Colonic mucosa (tissue), 4 donors: ENCODE data around the gene RLN3. TPM values are rescaled to one million over a fixed set of nuclear protein-coding genes. Genes with fewer than 3 reads are reported as not detected.

Source experiments
- DNase-seq: peaks from one replicate; pipeline ENCODE4 v3.0.0-alpha.2; 2020
- H3K27ac ChIP-seq: fragments of 200-600 bp; one replicate; pipeline ENCODE4 v1.8.0; 2021
- H3K27me3 ChIP-seq: fragments of 200-600 bp; one replicate; pipeline ENCODE4 v1.8.0; 2021
- H3K36me3 ChIP-seq: fragments of 200-600 bp; one replicate; pipeline ENCODE4 v1.8.0; 2021
- H3K4me1 ChIP-seq: fragments of 200-600 bp; one replicate; pipeline ENCODE4 v1.8.0; 2021; ENCODE audit warnings: mild to moderate bottlenecking
- H3K4me3 ChIP-seq: fragments of 200-600 bp; one replicate; pipeline ENCODE4 v1.8.0; 2021
- H3K9ac ChIP-seq, 2 donors: one replicate each; pipeline ENCODE4 v1.7.0; 2013; ENCODE audit warnings: control low read depth in 2 of 2, low read depth in 2 of 2, low read length in 2 of 2
- H3K9me3 ChIP-seq: fragments of 200-600 bp; one replicate; pipeline ENCODE4 v1.8.0; 2021
- CTCF ChIP-seq: fragments of 200-600 bp; IDR thresholded peaks from one replicate; pipeline ENCODE4 v1.8.0; 2022; ENCODE audit warnings: antibody characterized with exemption, mild to moderate bottlenecking
- intact Hi-C: fragments of 100-400 bp; cut with DNase I; formaldehyde crosslinking; loops from one replicate; pipeline ENCODE4 v1.14.1; 2022
- total RNA-seq, 2 donors: library from RNA; stranded (reverse); fragmentation: NEBNext Ultra II Directional in 1 of 2; extraction: Animal tissue kit (Norgen Biotek cat#: 25700) in 1 of 2; gene quantifications; one replicate each; pipeline ENCODE4 v1.2.1, GENCODE V29; 2021
- donor health status: healthy.
- donor health status: DM: no; HTN: no; CAD: no.
- donor health status: DM: no; HTN: no; CAD: no.

Gene RLN3
- total RNA-seq, 2 donors from 2014 or later: not detected

GRCh38 chr19:14059652-14060155 is 31.8 kb downstream of the RLN3 start:
- no peak overlapping the region for H3K4me3 ChIP-seq
- no peak overlapping the region for H3K27ac ChIP-seq
- DNase-seq: no peak
- no peak overlapping the region for H3K9ac ChIP-seq
- intact Hi-C loops: no loop called here
- no peaks in the 10 kb centered on the region for H3K9me3 ChIP-seq
- peaks cover 3% of the 10 kb centered on the region for H3K4me1 ChIP-seq
- peaks cover 4% of the 10 kb centered on the region for H3K27me3 ChIP-seq
- no peak for TF ChIP-seq CTCF
- H3K36me3 ChIP-seq: no peaks in the 10 kb centered on the region

- H3K9me3 ChIP-seq: no peaks in the 10 kb centered on the region
- DNase-seq: no peak
- H3K27ac ChIP-seq: no peak overlapping the region
- peaks cover 3% of the 10 kb centered on the region for H3K4me1 ChIP-seq
- no peak for TF ChIP-seq CTCF
- intact Hi-C loops: no loop called here
- no peak overlapping the region for H3K9ac ChIP-seq
- no peaks in the 10 kb centered on the region for H3K36me3 ChIP-seq
- no peak overlapping the region for H3K4me3 ChIP-seq
- peaks cover 4% of the 10 kb centered on the region for H3K27me3 ChIP-seq
Observed at GRCh38 chr19:14061081-14061749, 33.3 kb downstream of the RLN3 start.

GRCh38 chr19:14061751-14062557 is 34.0 kb downstream of the RLN3 start, which contains the start of gene PALM3:
Gene PALM3, minus strand, starts transcription at chr19:14062076. Its CDS starts 96 bp downstream, at chr19:14061980.
- Histone ChIP-seq H3K9me3 (no peaks in the 10 kb centered on the region), H3K9ac (no peak within 1 kb of the TSS), H3K27me3 (peaks cover 4% of the 10 kb centered on the region), H3K27ac (no peak within 1 kb of the TSS), H3K4me1 (peaks cover 3% of the 10 kb centered on the region), H3K36me3 (no peaks in the 10 kb centered on the region), H3K4me3 (no peak within 1 kb of the TSS)
- intact Hi-C loops: no loop called here
- DNase-seq: no peak
- TF ChIP-seq CTCF: no peak

GRCh38 chr19:14062558-14062855 is 34.6 kb downstream of the RLN3 start:
- Histone ChIP-seq H3K27me3 (peaks cover 4% of the 10 kb centered on the region), H3K9me3 (no peaks in the 10 kb centered on the region), H3K9ac (no peak overlapping the region), H3K27ac (no peak overlapping the region), H3K36me3 (no peaks in the 10 kb centered on the region), H3K4me3 (no peak overlapping the region), H3K4me1 (peaks cover 3% of the 10 kb centered on the region)
- no peak for TF ChIP-seq CTCF
- DNase-seq: no peak
- intact Hi-C loops: no loop called here

- intact Hi-C loops: no loop called here
- no peak for DNase-seq
- Histone ChIP-seq H3K27me3 (peaks cover 4% of the 10 kb centered on the region), H3K4me3 (no peak overlapping the region), H3K27ac (no peak overlapping the region), H3K4me1 (no peaks in the 10 kb centered on the region), H3K9me3 (no peaks in the 10 kb centered on the region), H3K9ac (no peak overlapping the region), H3K36me3 (no peaks in the 10 kb centered on the region)
- TF ChIP-seq CTCF: no peak
Observed at GRCh38 chr19:14063105-14063504, 35.2 kb downstream of the RLN3 start.
